D721Med (cell line): ENCODE measurements around the gene CSPG4.
"Not testable (repeated sequence)": the region's sequence is repeated elsewhere in the genome, so short reads cannot be mapped to it uniquely, and the experiment has no call there.

Experiments used
- DNase-seq: peaks from one replicate; pipeline ENCODE4 v3.0.0; 2011; ENCODE audit warnings: low spot score; ENCODE audit not compliant: insufficient read length
- FAIRE-seq: peaks from 2 replicates; lab custom pipeline; 2011; peaks lifted over from hg19 to GRCh38; lab: Jason Lieb, UNC
- TF ChIP-seq, protein P1 (sequence below): IDR thresholded peaks from 2 replicates; pipeline ENCODE4 v1.5.1; 2012; ENCODE audit warnings: mild to moderate bottlenecking, control low read depth; ENCODE audit not compliant: insufficient read depth; ENCODE audit errors: missing control alignments

CSPG4 gene

DNA sequence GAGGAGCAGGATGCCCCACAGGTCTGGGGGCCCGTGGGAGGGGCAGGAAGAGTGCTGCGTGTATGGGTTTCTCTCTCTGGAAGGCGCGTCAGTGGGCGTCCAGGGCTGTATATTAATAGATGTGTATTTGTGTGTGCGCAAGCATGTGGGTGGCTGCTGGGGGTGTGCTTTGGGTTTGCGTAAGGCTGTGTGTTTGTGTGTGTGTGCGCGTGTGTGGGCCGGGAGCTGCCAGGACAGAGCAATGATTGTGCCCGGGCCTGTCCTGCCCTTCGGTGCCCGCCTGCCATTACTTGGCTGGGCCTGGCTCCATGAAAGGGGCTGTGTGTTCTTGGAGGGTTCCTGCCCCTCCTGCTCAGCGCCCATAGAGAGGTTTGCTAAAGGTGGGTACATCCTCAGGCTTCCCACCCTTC, 16.3 kb downstream of the CSPG4 start:
- FAIRE-seq (no peak), DNase-seq (no peak)
- TF ChIP-seq, protein P1, sequence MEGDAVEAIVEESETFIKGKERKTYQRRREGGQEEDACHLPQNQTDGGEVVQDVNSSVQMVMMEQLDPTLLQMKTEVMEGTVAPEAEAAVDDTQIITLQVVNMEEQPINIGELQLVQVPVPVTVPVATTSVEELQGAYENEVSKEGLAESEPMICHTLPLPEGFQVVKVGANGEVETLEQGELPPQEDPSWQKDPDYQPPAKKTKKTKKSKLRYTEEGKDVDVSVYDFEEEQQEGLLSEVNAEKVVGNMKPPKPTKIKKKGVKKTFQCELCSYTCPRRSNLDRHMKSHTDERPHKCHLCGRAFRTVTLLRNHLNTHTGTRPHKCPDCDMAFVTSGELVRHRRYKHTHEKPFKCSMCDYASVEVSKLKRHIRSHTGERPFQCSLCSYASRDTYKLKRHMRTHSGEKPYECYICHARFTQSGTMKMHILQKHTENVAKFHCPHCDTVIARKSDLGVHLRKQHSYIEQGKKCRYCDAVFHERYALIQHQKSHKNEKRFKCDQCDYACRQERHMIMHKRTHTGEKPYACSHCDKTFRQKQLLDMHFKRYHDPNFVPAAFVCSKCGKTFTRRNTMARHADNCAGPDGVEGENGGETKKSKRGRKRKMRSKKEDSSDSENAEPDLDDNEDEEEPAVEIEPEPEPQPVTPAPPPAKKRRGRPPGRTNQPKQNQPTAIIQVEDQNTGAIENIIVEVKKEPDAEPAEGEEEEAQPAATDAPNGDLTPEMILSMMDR: no peak

DNA sequence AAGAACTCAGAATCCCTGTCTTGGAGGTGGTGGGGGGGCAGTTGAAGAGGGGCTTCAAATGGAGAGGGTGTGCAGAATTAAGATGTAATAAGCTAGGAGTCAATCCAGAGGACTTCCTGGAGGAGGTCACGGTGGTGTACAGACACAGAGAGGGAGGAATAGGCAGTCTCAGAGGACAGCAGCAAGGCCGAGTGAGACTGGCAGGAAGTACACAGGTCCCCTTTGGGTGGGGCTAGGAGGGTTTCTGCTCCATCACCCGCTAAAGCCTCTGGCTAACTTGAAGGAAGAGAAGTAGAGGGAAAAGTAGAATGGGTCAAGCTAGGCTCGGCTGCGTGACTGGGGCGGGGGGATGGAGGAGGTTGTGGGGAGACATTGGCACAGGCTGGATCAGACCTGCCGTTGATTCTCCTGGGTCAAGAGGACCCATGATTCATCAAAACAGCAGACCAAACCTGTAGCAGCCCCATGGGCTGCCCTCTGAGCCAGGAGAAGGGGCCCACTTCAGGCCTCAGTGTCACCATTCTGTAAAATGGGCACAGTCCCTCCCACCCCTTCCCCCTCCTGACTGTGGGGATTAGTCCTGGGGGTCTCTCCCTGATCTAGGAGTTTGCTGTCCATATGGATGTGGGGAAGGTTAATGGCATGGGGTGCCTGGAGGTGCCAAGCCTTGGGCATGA, 16.9 kb downstream of the CSPG4 start:
- TF ChIP-seq, protein P1: no peak
- FAIRE-seq (no peak), DNase-seq (no peak)

DNA sequence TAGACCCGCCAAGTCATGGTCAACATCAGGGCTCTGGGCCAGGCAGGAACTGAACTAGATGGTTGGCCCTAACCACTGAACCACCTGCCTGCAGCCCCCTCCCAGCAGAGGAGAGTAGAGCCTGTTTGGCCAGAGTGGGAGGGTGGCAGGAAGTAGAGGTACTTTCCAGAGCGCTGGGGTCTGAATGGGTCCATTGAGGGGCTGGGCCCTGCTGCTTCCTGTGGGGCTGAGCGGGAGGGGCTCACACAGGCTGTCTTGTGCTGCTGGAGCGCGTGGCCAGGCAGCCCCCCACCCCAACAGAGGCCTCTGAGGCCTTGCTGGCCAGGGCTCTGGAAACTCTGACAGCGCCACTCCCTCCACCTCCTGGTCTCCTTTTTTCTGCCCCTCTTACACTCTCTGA, 17.4 kb downstream of the CSPG4 start:
- DNase-seq (no peak), FAIRE-seq (no peak)
- TF ChIP-seq, protein P1: no peak

DNA sequence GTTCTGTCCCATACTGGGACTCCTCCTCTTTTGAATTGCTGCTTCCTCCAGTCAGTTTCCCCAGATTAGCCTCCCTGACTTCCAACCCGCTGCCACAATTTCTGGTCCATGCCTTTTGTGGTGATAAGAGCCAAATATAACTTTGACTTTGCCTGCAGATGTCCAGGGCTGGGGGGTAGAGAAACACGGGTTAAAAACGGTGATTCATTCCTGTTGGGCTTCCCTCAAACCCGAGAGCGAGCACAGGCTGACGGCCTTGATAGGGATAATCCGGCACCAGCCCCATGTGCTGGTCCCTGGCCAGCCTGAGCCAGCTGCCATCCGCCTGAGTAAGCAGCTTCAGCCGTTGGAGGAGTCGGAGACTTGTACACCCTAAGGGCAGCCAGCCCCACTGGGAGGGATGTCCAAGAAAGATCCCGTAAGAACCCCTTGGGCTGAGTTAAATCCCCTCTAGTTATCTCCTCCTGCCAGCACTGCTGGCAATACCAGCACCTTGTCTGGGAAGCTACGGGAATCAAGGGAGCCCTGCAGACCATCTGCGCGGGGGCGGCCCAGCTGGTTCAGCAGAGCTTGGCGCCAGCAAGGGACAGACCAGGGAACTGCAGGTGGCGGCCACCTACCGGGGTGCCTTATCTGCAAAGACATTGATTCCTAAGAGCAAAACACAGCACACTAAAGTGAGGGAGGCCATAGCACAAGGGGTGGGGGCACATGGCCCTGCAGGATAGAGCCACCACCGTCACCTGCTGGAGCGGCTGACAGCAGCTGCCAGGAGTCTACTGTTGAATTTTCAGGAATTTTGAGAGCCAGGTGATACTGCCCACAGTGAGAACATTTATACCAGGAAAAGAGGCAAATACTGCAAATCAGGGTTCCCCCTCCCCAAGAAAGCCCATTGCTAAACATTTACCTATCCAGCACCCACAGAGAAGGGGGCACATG, 18.1 kb downstream of the CSPG4 start:
- TF ChIP-seq, protein P1: peak; percentile 47
- peak; percentile 95 for DNase-seq
- FAIRE-seq: no peak

DNA sequence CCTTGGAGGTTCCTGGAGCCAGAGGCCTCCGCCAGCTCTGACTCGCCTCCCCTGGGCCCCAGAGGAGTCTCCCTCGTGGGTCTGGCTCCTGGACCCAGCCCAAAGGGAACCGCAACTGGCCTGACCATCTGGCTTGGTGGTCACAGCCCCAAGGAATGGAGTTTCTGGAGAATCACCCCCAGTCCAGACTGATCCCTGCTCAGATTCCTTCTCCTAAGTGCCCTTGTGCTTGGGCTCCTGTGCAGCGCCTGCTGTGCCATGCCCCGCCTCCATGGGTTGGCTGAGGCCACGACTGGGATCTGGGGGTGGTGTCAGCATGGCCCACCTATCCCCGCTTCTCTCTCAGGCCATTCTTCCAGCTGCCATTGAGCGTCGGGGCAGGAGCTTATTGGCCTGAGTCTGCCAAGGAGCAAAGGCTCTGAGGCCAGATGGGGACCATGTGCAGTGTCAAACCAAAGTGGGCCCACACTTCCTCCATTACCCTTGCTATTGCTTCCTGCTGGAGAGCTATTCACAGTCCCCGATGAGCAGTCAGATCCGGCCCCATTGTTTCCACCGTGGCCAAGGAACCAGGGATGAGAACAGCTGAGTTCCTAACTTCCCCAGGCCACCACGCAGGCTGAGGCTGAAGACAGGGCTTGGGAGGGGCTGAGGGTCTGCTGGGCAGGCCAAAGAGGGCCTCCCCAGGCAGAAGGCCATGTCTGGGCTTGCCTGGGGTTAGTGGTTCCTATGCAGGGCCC, 19.0 kb downstream of the CSPG4 start:
- FAIRE-seq (no peak), DNase-seq (no peak)
- TF ChIP-seq, protein P1: no peak

DNA sequence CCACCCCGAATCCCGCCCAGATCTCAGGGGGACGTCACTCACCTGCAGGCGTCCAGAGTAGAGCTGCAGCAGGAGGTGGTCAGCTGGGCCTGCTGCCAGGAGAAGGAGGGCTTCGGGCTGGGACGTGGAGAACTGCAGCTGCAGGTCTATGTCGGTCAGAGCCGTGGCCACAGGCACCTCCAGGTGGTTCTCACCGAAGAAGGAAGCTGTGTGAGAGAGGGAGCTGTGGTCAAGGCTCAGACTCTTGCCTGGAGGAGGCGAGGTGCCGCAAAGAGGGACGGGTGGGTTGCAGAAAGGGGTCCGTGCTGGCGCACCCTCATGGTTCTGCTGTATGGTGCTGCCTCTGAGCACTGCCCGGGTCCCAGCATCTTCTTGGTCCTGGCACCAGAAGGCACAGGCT, 19.6 kb downstream of the CSPG4 start:
- not testable (repeated sequence) for DNase-seq, FAIRE-seq

DNA sequence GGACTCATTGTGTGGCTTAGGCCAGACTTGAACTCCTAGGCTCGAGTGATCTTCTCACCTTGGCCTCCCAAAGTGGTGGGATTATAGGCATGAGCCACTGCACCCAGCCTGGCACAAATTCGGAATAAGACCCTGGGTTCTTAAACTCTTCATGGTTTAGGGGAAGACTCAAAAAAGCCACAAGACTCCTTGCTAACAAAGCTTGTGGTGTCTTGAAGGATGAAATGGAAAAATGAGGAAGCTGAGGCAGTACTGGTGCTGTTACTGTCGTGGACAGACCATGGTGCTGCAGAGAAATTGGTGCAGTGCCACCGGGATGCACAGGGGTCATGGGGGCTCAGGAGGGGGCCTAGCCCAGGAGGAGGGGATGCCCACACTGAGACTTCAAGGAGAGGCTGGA, 20.3 kb downstream of the CSPG4 start:
- not testable (repeated sequence) for FAIRE-seq

DNA sequence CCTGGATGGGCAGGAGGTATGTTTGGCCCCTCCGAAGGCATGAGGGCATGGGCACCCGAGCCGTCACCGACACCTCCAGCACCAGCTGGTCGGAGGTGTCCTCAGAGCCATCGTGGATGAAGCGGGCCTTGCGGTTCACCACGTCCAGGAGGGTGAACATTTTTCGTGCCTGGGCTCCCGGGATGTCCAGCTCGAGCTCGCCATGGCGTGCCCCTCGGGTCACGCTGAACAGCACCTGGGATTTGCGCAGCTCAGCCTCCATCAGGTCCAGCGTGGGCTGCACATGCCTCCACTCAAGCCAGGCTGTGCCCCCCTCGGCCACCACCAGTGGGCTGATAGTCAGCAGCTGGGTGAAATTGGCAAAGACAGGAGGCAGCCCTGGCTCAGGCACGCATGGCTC, 23.2 kb downstream of the CSPG4 start:
- not testable (repeated sequence) for DNase-seq, FAIRE-seq

More for the DNA sequence above, 20.3 kb downstream of the CSPG4 start:
- not testable (repeated sequence) for DNase-seq
